Hematopoietic multipotent progenitor cell treated with erythropoietin and hydrocortisone succinate and interleukin-3 and kit ligand, for 6 days (in vitro differentiated cells): ENCODE data around the gene KCNQ1OT1.
A peak's percentile ranks its signal among the peaks of the same experiment; 100 is the strongest.

Experiments
- DNase-seq: peaks from one replicate; pipeline ENCODE4 v3.0.0-alpha.2; 2015

The KCNQ1OT1 gene

GRCh38 chr11:2718817-2719438 is 19.1 kb upstream of the KCNQ1OT1 start:
- no peak for DNase-seq

- no peak for DNase-seq
Observed at GRCh38 chr11:2717561-2718325, 17.9 kb upstream of the KCNQ1OT1 start.

GRCh38 chr11:2716376-2717095 is 16.7 kb upstream of the KCNQ1OT1 start:
- DNase-seq, result no peak

- no peak for DNase-seq
Observed at GRCh38 chr11:2715716-2716350, 16.0 kb upstream of the KCNQ1OT1 start.

- DNase-seq, result no peak
Observed at GRCh38 chr11:2714871-2715270, 15.1 kb upstream of the KCNQ1OT1 start.

- DNase-seq, result no peak
Observed at GRCh38 chr11:2714463-2714800, 14.6 kb upstream of the KCNQ1OT1 start.

GRCh38 chr11:2713661-2714462 is 14.1 kb upstream of the KCNQ1OT1 start:
- DNase-seq, result no peak

- no peak for DNase-seq
Observed at GRCh38 chr11:2713094-2713493, 13.3 kb upstream of the KCNQ1OT1 start.

- no peak for DNase-seq
Observed at GRCh38 chr11:2711161-2711560, 11.4 kb upstream of the KCNQ1OT1 start.

- peak; percentile 39 for DNase-seq
Observed at GRCh38 chr11:2709429-2709828, 9.6 kb upstream of the KCNQ1OT1 start.

- DNase-seq, result no peak
Observed at GRCh38 chr11:2708757-2709281, 9.0 kb upstream of the KCNQ1OT1 start.

- no peak for DNase-seq
Observed at GRCh38 chr11:2708151-2708581, 8.4 kb upstream of the KCNQ1OT1 start.

GRCh38 chr11:2707736-2708135 is 7.9 kb upstream of the KCNQ1OT1 start:
- DNase-seq, result no peak

GRCh38 chr11:2706321-2706720 is 6.5 kb upstream of the KCNQ1OT1 start:
- no peak for DNase-seq

- no peak for DNase-seq
Observed at GRCh38 chr11:2704896-2705606, 5.3 kb upstream of the KCNQ1OT1 start.

GRCh38 chr11:2704356-2704755 is 4.6 kb upstream of the KCNQ1OT1 start:
- no peak for DNase-seq

GRCh38 chr11:2703363-2704141 is 3.8 kb upstream of the KCNQ1OT1 start:
- DNase-seq, result no peak

GRCh38 chr11:2702771-2703362 is 3.1 kb upstream of the KCNQ1OT1 start:
- DNase-seq, result no peak

GRCh38 chr11:2701898-2702434 is 2.2 kb upstream of the KCNQ1OT1 start:
- no peak for DNase-seq

- DNase-seq, result no peak
Observed at GRCh38 chr11:2701230-2701629, 1.4 kb upstream of the KCNQ1OT1 start.
